HFFc6 (cell line): ENCODE results near the gene CDKN2AIPNL. TPM values are rescaled to one million over a fixed set of nuclear protein-coding genes. Genes with fewer than 3 reads are reported as not detected.
A peak's percentile ranks its signal among the peaks of the same experiment; 100 is the strongest.

Experiments used
- DNase-seq: peaks from one replicate; pipeline ENCODE4 v3.0.0-alpha.2; 2018
- H3K27ac Mint-ChIP-seq: 2 replicates; pipeline ENCODE4 v1.8.0; 2020; ENCODE audit warnings: mild to moderate bottlenecking, mixed read lengths
- H3K27me3 Mint-ChIP-seq: 2 replicates; pipeline ENCODE4 v1.8.0; 2021; ENCODE audit warnings: mild to moderate bottlenecking, moderate library complexity, mixed read lengths; ENCODE audit not compliant: insufficient read depth
- H3K36me3 Mint-ChIP-seq: 2 replicates; pipeline ENCODE4 v1.8.0; 2021; ENCODE audit warnings: low read depth, mixed read lengths
- H3K4me1 Mint-ChIP-seq: 2 replicates; pipeline ENCODE4 v1.8.0; 2020; ENCODE audit warnings: low read depth, mixed read lengths
- H3K4me3 Mint-ChIP-seq: 2 replicates; pipeline ENCODE4 v1.8.0; 2020; ENCODE audit warnings: mild to moderate bottlenecking, moderate library complexity, mixed read lengths
- H3K9me3 Mint-ChIP-seq: 2 replicates; pipeline ENCODE4 v1.8.0; 2020; ENCODE audit warnings: mild to moderate bottlenecking, mixed read lengths
- CTCF ChIP-seq: fragments of 200-600 bp; sonication (generic); IDR thresholded peaks from 2 replicates; pipeline ENCODE4 v1.5.0; 2021; ENCODE audit warnings: antibody characterized with exemption, mild to moderate bottlenecking
- total RNA-seq, 6 experiments: library from RNA; stranded (reverse); fragmentation: NEBNext Ultra II Directional; extraction: Animal tissue kit (Norgen Biotek cat#: 25700); gene quantifications; 2 replicates in 1 of 6; 3 replicates in 5 of 6; pipeline ENCODE4 v1.2.3, GENCODE V29; 2021

Gene CDKN2AIPNL
- total RNA-seq, 6 experiments from 2014 or later: 23.3 to 30.2 (median 28.4) TPM

- peak overlapping the region; percentile 93 for H3K4me3 Mint-ChIP-seq
- no peaks in the 10 kb centered on the region for H3K9me3 Mint-ChIP-seq
- no peak for TF ChIP-seq CTCF
- DNase-seq: no peak
- peaks cover 2% of the 10 kb centered on the region for H3K27me3 Mint-ChIP-seq
- H3K4me1 Mint-ChIP-seq: peaks cover 43% of the 10 kb centered on the region
- H3K27ac Mint-ChIP-seq: peak overlapping the region; percentile 73
- peaks cover 8% of the 10 kb centered on the region; the same call in 1 of the 2 replicates for H3K36me3 Mint-ChIP-seq
These were observed 494 bp downstream of the CDKN2AIPNL start for GRCh38 chr5:134411228-134411545.

- Mint-ChIP-seq H3K36me3 (peaks cover 8% of the 10 kb centered on the region; the same call in 1 of the 2 replicates), H3K4me1 (peaks cover 47% of the 10 kb centered on the region), H3K27me3 (peaks cover 2% of the 10 kb centered on the region), H3K4me3 (peak overlapping the region; percentile 93), H3K27ac (peak overlapping the region; percentile 51; the same call in 1 of the 2 replicates), H3K9me3 (no peaks in the 10 kb centered on the region)
- no peak for DNase-seq
- no peak for TF ChIP-seq CTCF
These were observed 859 bp downstream of the CDKN2AIPNL start for GRCh38 chr5:134410822-134411221.

- Mint-ChIP-seq H3K27me3 (no peaks in the 10 kb centered on the region; the same call in none of the 2 replicates), H3K9me3 (no peaks in the 10 kb centered on the region), H3K4me3 (no peak overlapping the region), H3K4me1 (peaks cover 48% of the 10 kb centered on the region), H3K36me3 (peaks cover 8% of the 10 kb centered on the region; the same call in 1 of the 2 replicates), H3K27ac (peak overlapping the region; percentile 47; the same call in 1 of the 2 replicates)
- no peak for TF ChIP-seq CTCF
- DNase-seq: no peak
These were observed 2.4 kb downstream of the CDKN2AIPNL start for GRCh38 chr5:134409321-134409720.

GRCh38 chr5:134406390-134406789 is 5.3 kb downstream of the CDKN2AIPNL start:
- H3K9me3 Mint-ChIP-seq: no peaks in the 10 kb centered on the region
- no peak overlapping the region for H3K4me3 Mint-ChIP-seq
- peak; percentile 44 for DNase-seq
- peaks cover 39% of the 10 kb centered on the region for H3K4me1 Mint-ChIP-seq
- no peaks in the 10 kb centered on the region; the same call in 1 of the 2 replicates for H3K27me3 Mint-ChIP-seq
- peaks cover 13% of the 10 kb centered on the region; the same call in 1 of the 2 replicates for H3K36me3 Mint-ChIP-seq
- H3K27ac Mint-ChIP-seq: no peak overlapping the region
- no peak for TF ChIP-seq CTCF

GRCh38 chr5:134403951-134404350 is 7.7 kb downstream of the CDKN2AIPNL start:
- Mint-ChIP-seq H3K27ac (no peak overlapping the region), H3K4me1 (peaks cover 15% of the 10 kb centered on the region), H3K36me3 (peaks cover 17% of the 10 kb centered on the region), H3K9me3 (no peaks in the 10 kb centered on the region), H3K4me3 (no peak overlapping the region), H3K27me3 (no peaks in the 10 kb centered on the region; the same call in 1 of the 2 replicates)
- no peak for DNase-seq
- TF ChIP-seq CTCF: no peak
